Activated naive CD4-positive, alpha-beta T cell treated with anti-CD3 and anti-CD28 coated beads, Interleukin-2, amount 10 ng/mL, durations not matched to agents 7 days and 5 days (primary cell): Measurements from ENCODE around the gene CALN1.

Source experiments
- CTCF ChIA-PET: fragments of 350-600 bp; sonication (Branson Sonifier 250); formaldehyde crosslinking; loops from one replicate; lab custom pipeline; 2021; ENCODE audit warnings: antibody characterized with exemption; lab: Charles Lee
- DNase-seq: peaks from one replicate; pipeline ENCODE4 v3.0.0-alpha.2; 2020
- H3K27ac Mint-ChIP-seq: one replicate; pipeline ENCODE4 v1.8.0; 2021; ENCODE audit warnings: mild to moderate bottlenecking, moderate library complexity, mixed read lengths
- H3K27me3 Mint-ChIP-seq: one replicate; pipeline ENCODE4 v1.8.0; 2021; ENCODE audit warnings: mild to moderate bottlenecking, mixed read lengths
- H3K36me3 Mint-ChIP-seq: one replicate; pipeline ENCODE4 v1.8.0; 2021; ENCODE audit warnings: mixed read lengths
- H3K4me1 Mint-ChIP-seq: one replicate; pipeline ENCODE4 v1.8.0; 2021; ENCODE audit warnings: mixed read lengths
- H3K4me3 Mint-ChIP-seq: one replicate; pipeline ENCODE4 v1.8.0; 2021; ENCODE audit warnings: mild to moderate bottlenecking, moderate library complexity, mixed read lengths
- H3K9me3 Mint-ChIP-seq: one replicate; pipeline ENCODE4 v1.8.0; 2021; ENCODE audit warnings: mixed read lengths

The CALN1 gene

GRCh38 chr7:71871446-71871845, 540.7 kb downstream of the CALN1 start:
- peaks cover 32% of the 10 kb centered on the region for H3K9me3 Mint-ChIP-seq

GRCh38 chr7:71870812-71871211, 541.3 kb downstream of the CALN1 start:
- H3K9me3 Mint-ChIP-seq: peaks cover 27% of the 10 kb centered on the region
- no peaks in the 10 kb centered on the region for H3K36me3 Mint-ChIP-seq
- DNase-seq: no peak
- no peak overlapping the region for H3K4me3 Mint-ChIP-seq
- H3K4me1 Mint-ChIP-seq: no peaks in the 10 kb centered on the region
- H3K27me3 Mint-ChIP-seq: no peaks in the 10 kb centered on the region
- CTCF ChIA-PET: no interaction called here
- H3K27ac Mint-ChIP-seq: no peak overlapping the region

More at GRCh38 chr7:71871446-71871845, 540.7 kb downstream of the CALN1 start:
- Mint-ChIP-seq H3K27ac (no peak overlapping the region), H3K4me1 (no peaks in the 10 kb centered on the region), H3K36me3 (no peaks in the 10 kb centered on the region), H3K4me3 (no peak overlapping the region), H3K27me3 (no peaks in the 10 kb centered on the region)
- no peak for DNase-seq
- CTCF ChIA-PET: no interaction called here

GRCh38 chr7:71868797-71869196, 543.3 kb downstream of the CALN1 start:
- no peaks in the 10 kb centered on the region for H3K36me3 Mint-ChIP-seq
- no peak for DNase-seq
- H3K4me1 Mint-ChIP-seq: no peaks in the 10 kb centered on the region
- H3K9me3 Mint-ChIP-seq: peaks cover 26% of the 10 kb centered on the region
- no peak overlapping the region for H3K27ac Mint-ChIP-seq
- CTCF ChIA-PET: no interaction called here
- no peak overlapping the region for H3K4me3 Mint-ChIP-seq
- H3K27me3 Mint-ChIP-seq: no peaks in the 10 kb centered on the region

- Mint-ChIP-seq H3K27me3 (no peaks in the 10 kb centered on the region), H3K4me1 (no peaks in the 10 kb centered on the region), H3K9me3 (peaks cover 27% of the 10 kb centered on the region), H3K4me3 (no peak overlapping the region), H3K36me3 (no peaks in the 10 kb centered on the region), H3K27ac (no peak overlapping the region)
- no peak for DNase-seq
- CTCF ChIA-PET: no interaction called here
Measured at GRCh38 chr7:71867626-71868025, 544.5 kb downstream of the CALN1 start.

GRCh38 chr7:71865172-71865571, 547.0 kb downstream of the CALN1 start:
- H3K4me1 Mint-ChIP-seq: no peaks in the 10 kb centered on the region
- H3K36me3 Mint-ChIP-seq: no peaks in the 10 kb centered on the region
- H3K4me3 Mint-ChIP-seq: no peak overlapping the region
- no peak for DNase-seq
- H3K9me3 Mint-ChIP-seq: peaks cover 25% of the 10 kb centered on the region
- CTCF ChIA-PET: no interaction called here
- no peaks in the 10 kb centered on the region for H3K27me3 Mint-ChIP-seq
- H3K27ac Mint-ChIP-seq: no peak overlapping the region

GRCh38 chr7:71864130-71864529, 548.0 kb downstream of the CALN1 start:
- Mint-ChIP-seq H3K4me1 (no peaks in the 10 kb centered on the region), H3K9me3 (peaks cover 25% of the 10 kb centered on the region), H3K4me3 (no peak overlapping the region), H3K27ac (no peak overlapping the region), H3K36me3 (no peaks in the 10 kb centered on the region), H3K27me3 (no peaks in the 10 kb centered on the region)
- no peak for DNase-seq
- CTCF ChIA-PET: no interaction called here

- Mint-ChIP-seq H3K27ac (no peak overlapping the region), H3K4me3 (no peak overlapping the region), H3K27me3 (no peaks in the 10 kb centered on the region), H3K36me3 (no peaks in the 10 kb centered on the region), H3K9me3 (peaks cover 21% of the 10 kb centered on the region), H3K4me1 (no peaks in the 10 kb centered on the region)
- DNase-seq: no peak
- CTCF ChIA-PET: no interaction called here
Measured at GRCh38 chr7:71860572-71860971, 551.6 kb downstream of the CALN1 start.

GRCh38 chr7:71857338-71857737, 554.8 kb downstream of the CALN1 start:
- Mint-ChIP-seq H3K4me3 (no peak overlapping the region), H3K27ac (no peak overlapping the region), H3K4me1 (no peaks in the 10 kb centered on the region), H3K36me3 (no peaks in the 10 kb centered on the region), H3K9me3 (peaks cover 14% of the 10 kb centered on the region), H3K27me3 (no peaks in the 10 kb centered on the region)
- CTCF ChIA-PET: no interaction called here
- no peak for DNase-seq

- CTCF ChIA-PET: no interaction called here
- Mint-ChIP-seq H3K9me3 (peaks cover 9% of the 10 kb centered on the region), H3K4me3 (no peak overlapping the region), H3K4me1 (no peaks in the 10 kb centered on the region), H3K27ac (no peak overlapping the region), H3K27me3 (no peaks in the 10 kb centered on the region), H3K36me3 (no peaks in the 10 kb centered on the region)
- no peak for DNase-seq
Measured at GRCh38 chr7:71854546-71855397, 557.4 kb downstream of the CALN1 start.

- CTCF ChIA-PET: no interaction called here
- Mint-ChIP-seq H3K4me3 (no peak overlapping the region), H3K4me1 (no peaks in the 10 kb centered on the region), H3K27me3 (peaks cover 3% of the 10 kb centered on the region), H3K9me3 (peaks cover 10% of the 10 kb centered on the region), H3K36me3 (no peaks in the 10 kb centered on the region), H3K27ac (no peak overlapping the region)
- DNase-seq: no peak
Measured at GRCh38 chr7:71851776-71852498, 560.2 kb downstream of the CALN1 start.

GRCh38 chr7:71846160-71846559, 566.0 kb downstream of the CALN1 start:
- peaks cover 3% of the 10 kb centered on the region for H3K27me3 Mint-ChIP-seq
- H3K27ac Mint-ChIP-seq: no peak overlapping the region
- H3K4me3 Mint-ChIP-seq: no peak overlapping the region
- H3K9me3 Mint-ChIP-seq: peaks cover 12% of the 10 kb centered on the region
- no peaks in the 10 kb centered on the region for H3K36me3 Mint-ChIP-seq
- no peaks in the 10 kb centered on the region for H3K4me1 Mint-ChIP-seq
- no peak for DNase-seq
- CTCF ChIA-PET: no interaction called here

GRCh38 chr7:71843676-71844075, 568.5 kb downstream of the CALN1 start:
- Mint-ChIP-seq H3K4me1 (no peaks in the 10 kb centered on the region), H3K27ac (no peak overlapping the region), H3K36me3 (no peaks in the 10 kb centered on the region), H3K9me3 (peaks cover 12% of the 10 kb centered on the region), H3K27me3 (peaks cover 3% of the 10 kb centered on the region), H3K4me3 (no peak overlapping the region)
- DNase-seq: no peak
- CTCF ChIA-PET: no interaction called here

- no peak for DNase-seq
- Mint-ChIP-seq H3K36me3 (no peaks in the 10 kb centered on the region), H3K27me3 (peaks cover 3% of the 10 kb centered on the region), H3K9me3 (peaks cover 15% of the 10 kb centered on the region), H3K27ac (no peak overlapping the region), H3K4me3 (no peak overlapping the region), H3K4me1 (no peaks in the 10 kb centered on the region)
- CTCF ChIA-PET: no interaction called here
Measured at GRCh38 chr7:71842786-71843185, 569.4 kb downstream of the CALN1 start.

GRCh38 chr7:71842381-71842780, 569.8 kb downstream of the CALN1 start:
- no peak for DNase-seq
- Mint-ChIP-seq H3K4me1 (no peaks in the 10 kb centered on the region), H3K9me3 (peaks cover 16% of the 10 kb centered on the region), H3K27ac (no peak overlapping the region), H3K4me3 (no peak overlapping the region), H3K27me3 (peaks cover under 1% of the 10 kb centered on the region), H3K36me3 (no peaks in the 10 kb centered on the region)
- CTCF ChIA-PET: no interaction called here

GRCh38 chr7:71835056-71835455, 577.1 kb downstream of the CALN1 start:
- peaks cover 27% of the 10 kb centered on the region for H3K9me3 Mint-ChIP-seq
- H3K4me3 Mint-ChIP-seq: no peak overlapping the region
- no peaks in the 10 kb centered on the region for H3K27me3 Mint-ChIP-seq
- DNase-seq: no peak
- CTCF ChIA-PET: no interaction called here
- no peaks in the 10 kb centered on the region for H3K4me1 Mint-ChIP-seq
- H3K27ac Mint-ChIP-seq: no peak overlapping the region
- no peaks in the 10 kb centered on the region for H3K36me3 Mint-ChIP-seq
